ENCODE data around the gene STT3A.
"Not testable (repeated sequence)": the region's sequence is repeated elsewhere in the genome, so short reads cannot be mapped to it uniquely, and the experiment has no call there.

Gene STT3A

DNA sequence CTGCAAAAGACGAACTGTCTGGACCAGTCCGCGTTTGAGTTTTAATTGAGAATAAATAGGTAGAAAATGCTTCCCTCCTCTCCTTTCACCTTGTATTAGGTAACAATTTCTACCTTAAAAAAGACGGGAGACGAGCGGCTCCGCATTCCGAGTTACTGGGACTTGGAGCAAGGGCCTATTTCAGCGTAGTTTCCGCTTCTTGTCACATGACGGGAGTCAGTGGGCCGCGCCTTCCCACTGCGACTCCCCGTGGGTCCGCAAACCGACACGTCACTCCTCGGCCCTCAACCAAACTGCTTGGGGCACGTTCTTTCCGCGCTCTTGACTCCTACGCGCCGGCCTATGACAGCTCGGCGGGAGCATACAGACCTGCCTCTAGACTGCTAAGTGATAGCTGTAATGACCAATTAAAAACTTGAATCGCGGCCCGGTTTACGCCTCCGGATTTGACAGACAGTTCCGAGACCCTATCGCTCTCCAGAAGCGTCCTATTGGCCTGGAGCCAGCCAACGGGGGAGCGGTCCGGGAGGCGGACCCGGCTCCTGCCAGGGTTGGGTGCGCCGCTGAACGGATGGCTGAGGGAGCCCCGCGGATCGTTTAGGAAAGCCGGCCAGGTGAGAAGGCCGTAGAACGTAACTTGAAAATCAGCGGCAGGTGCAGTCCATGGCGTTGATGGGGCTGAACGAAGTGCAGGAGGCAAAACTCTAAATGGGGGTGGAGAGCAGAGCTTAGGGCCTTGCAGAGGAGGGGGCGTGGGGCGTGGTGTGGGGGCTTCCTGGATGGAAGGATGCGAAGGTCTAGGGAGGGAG lies at the start of gene STT3A:
TSS of gene STT3A (plus strand) at position 548 of the 809 bp plus-strand sequence. CDS start 3,064 bp downstream, outside the sequence.
- DNase-seq (ENCODE audit: low read depth), result peak; percentile 100

GRCh38 chr11:125550780-125551179 lies 41.9 kb upstream of the STT3A start:
- DNase-seq (ENCODE audit: low read depth), result no peak

GRCh38 chr11:125551835-125552342 lies 40.8 kb upstream of the STT3A start:
- DNase-seq (ENCODE audit: low read depth), result no peak

DNA sequence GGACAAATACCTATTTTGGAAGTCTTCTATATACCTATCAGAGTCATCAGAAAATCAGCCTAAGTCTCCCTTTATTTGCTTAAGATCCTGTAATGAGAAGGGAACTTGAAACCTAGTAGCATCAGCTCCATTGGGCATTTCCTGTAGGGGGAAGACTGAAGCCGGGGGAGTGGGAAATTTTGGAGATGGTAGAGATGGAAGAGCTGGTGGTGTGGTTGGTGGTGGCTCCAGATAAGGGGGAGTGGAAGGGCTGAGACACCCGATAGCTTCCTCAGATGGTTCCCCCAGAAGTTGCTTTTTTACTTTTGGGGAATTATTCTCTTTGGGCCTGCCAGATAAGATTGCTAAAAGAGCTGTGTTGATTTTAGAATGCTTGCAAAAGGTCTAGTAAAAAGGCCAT lies 39.7 kb upstream of the STT3A start:
- no peak for DNase-seq (ENCODE audit: low read depth)

DNA sequence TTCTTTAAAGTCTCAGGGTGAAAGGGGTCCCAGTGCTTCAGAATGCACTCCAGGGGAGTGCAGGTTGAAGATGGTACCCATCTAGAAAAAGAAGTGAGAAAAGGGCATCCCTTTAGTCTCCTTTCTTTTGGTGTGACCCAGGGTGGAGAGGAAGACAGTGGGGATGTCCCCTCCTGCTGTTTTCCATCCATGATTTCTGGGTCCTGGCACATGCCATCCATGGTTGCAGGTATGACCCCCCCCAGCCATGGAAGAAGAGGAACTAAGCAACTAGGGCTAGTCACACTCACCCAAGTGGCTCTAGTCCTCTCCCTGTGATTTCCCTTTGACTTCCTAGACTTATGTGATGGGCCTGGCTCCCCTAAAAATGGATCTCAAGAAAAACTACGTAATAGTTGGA lies 39.3 kb upstream of the STT3A start:
- no peak for DNase-seq (ENCODE audit: low read depth)

- DNase-seq (ENCODE audit: low read depth), result no peak
These were observed 38.6 kb upstream of the STT3A start for GRCh38 chr11:125554038-125554437.

DNA sequence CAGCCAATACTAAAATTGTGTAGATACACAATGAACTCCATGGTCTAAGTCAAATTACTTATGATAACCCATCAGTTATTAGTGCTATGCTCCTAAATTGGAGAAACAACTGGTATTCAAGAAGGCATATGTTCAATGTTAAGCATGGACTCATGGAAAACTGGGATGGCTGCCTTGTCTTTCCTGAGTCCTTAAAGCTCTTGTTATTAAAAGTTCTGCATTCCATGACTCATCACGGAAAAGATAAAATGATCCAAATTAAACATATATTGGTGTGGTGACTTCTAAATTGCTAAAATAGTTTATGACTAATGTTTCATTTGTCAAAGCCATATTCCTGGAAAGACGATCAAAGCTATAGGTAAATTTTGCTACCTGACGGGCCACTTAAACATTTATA lies 32.8 kb upstream of the STT3A start:
- DNase-seq (ENCODE audit: low read depth), result no peak

- DNase-seq (ENCODE audit: low read depth), result no peak
These were observed 30.7 kb upstream of the STT3A start for GRCh38 chr11:125561924-125562323.

DNA sequence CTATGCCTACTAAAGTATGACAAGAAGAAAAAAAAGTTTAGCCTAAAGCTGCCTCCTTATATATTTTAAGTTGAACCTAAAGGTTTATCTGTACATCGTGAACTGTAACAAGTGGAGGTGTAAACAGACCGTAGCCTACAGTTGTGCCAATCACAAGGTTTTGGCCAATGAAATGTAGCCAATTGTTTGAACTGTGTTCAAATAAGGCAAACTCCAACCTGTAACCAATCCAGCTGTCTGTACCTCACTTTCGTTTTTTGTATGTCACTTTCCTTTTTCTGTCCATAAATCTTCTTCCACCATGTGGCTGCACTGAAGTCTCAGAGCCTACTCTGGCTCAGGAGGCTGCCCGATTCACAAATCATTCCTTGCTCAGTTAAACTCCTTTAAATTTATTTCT lies 30.2 kb upstream of the STT3A start:
- no peak for DNase-seq (ENCODE audit: low read depth)

- DNase-seq (ENCODE audit: low read depth), result no peak
These were observed 28.3 kb upstream of the STT3A start for GRCh38 chr11:125564357-125564756.

DNA sequence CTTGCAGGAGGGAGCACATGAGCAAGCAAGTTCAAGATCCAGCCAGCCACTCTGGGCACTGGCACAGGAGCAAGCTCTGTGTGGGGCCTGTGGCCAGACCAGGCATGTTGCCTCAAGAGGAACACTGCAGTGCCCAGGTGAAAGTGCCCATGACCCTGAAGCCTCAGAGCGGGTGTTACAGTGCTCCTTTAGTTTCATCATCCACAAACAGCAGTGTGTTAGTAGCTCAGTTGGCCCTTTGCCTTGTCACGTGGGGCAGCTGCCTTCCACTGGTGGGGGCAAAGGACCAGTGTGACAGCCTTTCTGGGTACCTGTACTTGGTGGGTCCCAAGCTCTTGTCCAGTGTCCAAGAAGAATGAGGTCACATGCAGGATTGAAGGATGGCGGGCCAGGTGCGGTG lies 26.4 kb upstream of the STT3A start:
- no peak for DNase-seq (ENCODE audit: low read depth)

DNA sequence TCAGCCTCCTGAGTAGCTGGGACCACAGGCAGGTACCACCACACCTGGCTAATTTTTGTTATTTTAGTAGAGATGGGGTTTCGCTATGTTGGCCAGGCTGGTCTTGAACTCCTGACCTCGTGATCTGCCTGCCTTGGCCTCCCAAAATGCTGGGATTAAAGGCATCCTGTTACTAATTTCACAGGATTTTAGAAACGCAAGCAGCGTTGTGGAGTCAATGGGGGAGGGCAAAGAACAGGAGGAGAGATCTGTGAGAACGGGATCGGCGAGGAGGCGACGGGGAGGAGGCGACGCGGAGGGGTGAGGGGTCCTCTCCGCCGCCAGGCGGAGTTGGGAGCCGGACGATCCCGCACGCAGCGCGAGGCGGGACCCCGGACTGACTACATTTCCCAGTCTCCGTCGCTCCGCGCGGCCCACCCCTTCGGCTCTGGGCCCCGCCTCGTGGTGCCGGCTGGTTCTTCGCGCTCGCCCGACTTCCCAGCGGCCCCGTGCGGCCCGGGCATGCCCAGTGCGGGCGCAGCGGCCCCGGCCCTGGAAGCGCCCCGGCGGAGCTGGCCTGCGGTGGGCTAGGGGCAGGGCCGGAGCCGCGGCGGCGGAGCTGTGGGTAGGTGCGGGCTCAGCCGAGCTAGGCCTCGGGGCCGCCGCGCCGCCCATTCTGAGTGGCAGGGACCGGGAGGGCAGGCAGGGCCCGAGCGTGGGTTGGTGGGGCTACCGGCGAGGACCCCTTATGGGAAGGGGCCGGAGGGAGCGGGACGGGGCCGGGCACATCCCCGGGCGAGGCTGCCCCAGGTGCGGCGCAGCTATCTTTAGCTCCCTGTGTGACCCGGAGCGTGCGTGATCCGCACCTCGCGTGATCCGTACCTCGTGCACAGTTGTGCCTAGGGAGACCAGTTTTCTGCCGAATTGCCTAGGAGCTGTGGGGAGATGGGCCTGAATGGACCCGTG lies 23.4 kb upstream of the STT3A start, which contains the start of gene EI24:
TSS of gene EI24 (plus strand) at position 508 of the 945 bp plus-strand sequence. CDS start 3,051 bp downstream, outside the sequence.
- peak; percentile 84 for DNase-seq (ENCODE audit: low read depth)

DNA sequence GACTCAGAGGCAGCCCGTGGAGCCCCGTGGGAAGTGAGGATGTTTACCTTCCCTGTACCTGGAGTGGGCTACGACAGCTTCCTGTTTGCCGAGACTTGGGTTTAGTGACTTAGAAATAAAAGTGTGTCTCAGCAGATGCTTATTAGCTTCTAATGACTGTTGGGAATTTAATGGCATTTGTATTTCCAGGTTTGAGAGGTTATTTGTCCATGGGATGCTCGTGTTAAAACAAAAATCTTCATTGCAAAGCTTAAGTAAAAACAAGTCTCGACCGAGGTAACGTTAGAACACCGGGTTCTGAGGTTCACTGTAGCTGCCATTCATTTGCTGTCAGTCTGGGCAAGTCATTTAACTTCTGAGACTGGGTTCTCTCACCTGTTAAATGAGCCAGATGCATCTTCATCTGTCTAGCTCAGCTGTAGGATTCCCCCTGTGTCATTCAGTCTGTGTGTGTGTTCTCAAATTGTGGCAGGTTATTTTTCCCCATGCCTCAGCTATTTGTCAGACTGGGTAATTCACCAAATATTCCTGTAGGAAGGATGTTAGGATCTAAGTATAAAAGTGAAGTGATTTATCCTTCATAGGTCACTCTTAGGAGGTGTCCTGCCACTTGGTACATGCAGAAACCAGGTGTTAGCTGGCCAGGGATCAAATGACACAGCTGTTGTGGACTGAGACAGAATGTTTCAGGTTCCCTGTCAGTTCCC lies 22.6 kb upstream of the STT3A start:
- DNase-seq (ENCODE audit: low read depth), result no peak

DNA sequence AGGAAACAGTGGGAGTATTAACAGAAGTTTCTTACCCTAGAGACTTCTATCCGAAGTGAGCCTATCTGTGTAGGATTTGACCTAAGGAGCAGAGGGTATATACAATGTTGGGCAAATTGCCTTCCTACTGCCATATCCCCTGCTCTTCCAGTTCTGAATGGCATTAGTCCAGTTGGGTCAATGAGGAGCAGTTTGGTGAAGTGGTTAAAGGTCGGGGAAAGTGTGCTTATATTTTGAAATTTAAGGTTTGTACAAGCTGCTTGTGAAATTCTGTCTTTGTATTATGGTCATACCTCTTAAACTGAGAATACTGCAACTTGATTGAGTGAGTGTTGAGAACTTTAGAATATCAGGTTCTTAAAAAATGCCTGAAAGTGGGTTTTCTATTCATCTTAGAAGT lies 21.7 kb upstream of the STT3A start:
- no peak for DNase-seq (ENCODE audit: low read depth)

GRCh38 chr11:125572916-125573315 lies 19.7 kb upstream of the STT3A start:
- DNase-seq (ENCODE audit: low read depth), result no peak

GRCh38 chr11:125577181-125577580 lies 15.5 kb upstream of the STT3A start:
- DNase-seq (ENCODE audit: low read depth), result not testable (repeated sequence)

- no peak for DNase-seq (ENCODE audit: low read depth)
These were observed 13.9 kb upstream of the STT3A start for GRCh38 chr11:125578783-125579182.

DNA sequence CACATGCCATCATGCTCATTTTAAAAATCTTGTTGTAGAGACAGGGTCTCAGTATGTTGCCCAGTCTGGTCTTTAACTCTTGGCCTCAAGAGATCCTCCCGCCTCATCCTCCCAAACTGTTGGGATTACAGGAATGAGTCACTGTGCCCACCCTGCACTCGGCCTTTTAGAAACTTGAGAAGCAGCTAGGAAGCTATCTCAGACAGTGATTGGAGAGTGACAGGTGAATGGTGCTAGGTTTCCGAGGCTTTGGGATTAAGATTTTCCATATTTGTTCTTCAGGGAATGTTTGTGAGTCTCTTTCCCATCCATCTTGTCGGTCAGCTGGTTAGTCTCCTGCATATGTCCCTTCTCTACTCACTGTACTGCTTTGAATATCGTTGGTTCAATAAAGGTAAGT lies 12.8 kb upstream of the STT3A start:
- no peak for DNase-seq (ENCODE audit: low read depth)

DNA sequence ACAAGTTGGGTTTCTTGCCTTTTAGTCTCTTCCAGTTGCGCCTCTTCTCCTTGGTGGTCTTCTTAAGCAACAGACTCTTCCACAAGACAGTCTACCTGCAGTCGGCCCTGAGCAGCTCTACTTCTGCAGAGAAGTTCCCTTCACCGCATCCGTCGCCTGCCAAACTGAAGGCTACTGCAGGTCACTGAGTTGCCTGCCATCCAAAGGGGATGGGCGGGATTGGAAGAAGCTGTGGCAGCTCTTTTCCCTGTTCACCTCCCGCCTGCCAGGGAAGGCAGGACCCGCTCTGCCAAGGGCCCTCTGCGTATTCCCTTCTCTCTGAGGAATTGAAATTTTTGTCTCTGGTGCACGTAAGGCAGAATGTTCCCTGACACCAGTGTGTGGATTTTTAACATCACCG lies 9.2 kb upstream of the STT3A start:
- DNase-seq (ENCODE audit: low read depth), result no peak

GRCh38 chr11:125585487-125585886 lies 7.2 kb upstream of the STT3A start:
- DNase-seq (ENCODE audit: low read depth), result no peak

GRCh38 chr11:125586623-125587022 lies 6.0 kb upstream of the STT3A start:
- no peak for DNase-seq (ENCODE audit: low read depth)

DNA sequence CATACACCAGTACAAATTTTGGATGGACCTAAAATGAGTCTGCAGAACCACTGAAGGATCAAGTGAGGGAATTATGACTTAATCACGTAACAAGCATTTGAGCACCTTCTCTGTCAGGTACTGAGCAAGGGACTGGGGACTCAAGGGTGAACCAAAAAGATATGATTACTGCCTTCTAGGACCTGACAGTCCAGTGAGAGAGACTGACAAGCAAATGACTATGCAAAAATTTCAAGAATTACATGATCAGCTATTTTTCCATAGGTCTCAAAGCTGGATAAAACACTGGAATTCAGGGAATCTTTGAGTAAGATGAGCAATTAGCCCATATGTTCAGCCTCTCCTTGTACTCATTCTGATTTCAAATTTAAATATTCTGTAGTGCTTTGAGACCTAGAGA lies 5.2 kb upstream of the STT3A start:
- DNase-seq (ENCODE audit: low read depth), result no peak

Data from GM04504 (cell line).